ENCODE results near the gene HOXA4. TPM values are rescaled to one million over a fixed set of nuclear protein-coding genes. Genes with fewer than 3 reads are reported as not detected.
A peak's percentile ranks its signal among the peaks of the same experiment; 100 is the strongest.

The HOXA4 gene
- total and polyA plus RNA-seq, 2 experiments from 2014 or later, result not detected

DNA sequence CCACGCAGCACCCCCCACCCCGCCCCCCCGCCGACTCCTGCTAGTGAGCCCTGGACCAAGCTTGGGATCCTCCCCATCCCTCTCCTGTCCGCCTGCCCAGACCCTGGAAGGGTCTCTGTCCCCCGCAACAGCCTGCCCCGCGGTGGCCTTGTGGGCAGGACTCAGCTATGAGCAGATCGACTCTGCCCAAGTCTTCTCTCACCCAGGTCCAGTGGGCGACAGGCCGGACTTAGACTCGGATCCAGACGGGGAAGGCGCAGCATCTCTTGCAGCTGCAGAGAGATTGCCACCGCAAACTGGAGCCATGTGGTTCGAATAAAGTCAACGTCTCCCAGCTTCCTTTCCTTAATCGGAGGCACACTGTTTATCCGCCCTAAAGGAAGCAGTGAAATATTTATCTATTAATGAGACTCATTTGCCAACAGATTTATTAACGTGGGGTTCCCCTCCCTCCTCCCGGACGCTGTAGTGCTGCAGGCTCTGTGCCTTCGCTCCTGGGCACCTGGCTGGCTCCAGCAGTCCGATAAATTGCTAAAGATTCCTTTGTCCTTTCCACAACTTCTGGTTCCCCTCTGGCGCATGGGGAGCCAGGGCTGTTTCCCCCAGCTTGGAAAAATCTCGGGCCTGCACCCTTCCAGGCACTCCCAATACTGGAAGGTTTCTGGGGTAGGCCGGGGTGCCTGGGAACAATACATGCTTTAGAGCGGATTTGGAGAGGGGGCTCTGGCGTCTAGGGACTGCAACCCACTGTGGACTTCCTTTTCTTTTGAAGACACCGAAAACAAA, 26.6 kb upstream of the HOXA4 start:
- ATAC-seq (no peak; the same call in 2 of the 3 replicates), DNase-seq (ENCODE audit: low spot score) (no peak)
- TF ChIP-seq EZH2 (IDR thresholded peaks at IDR 0.05; ENCODE audit: low read depth, unreplicated experiment) (peak; percentile 90), EZH2phosphoT487 (IDR thresholded peaks at IDR 0.05; ENCODE audit: unreplicated experiment) (no peak)
- H3K4me3 Mint-ChIP-seq, result 0 out of 3 replicates have a peak overlapping the region, but pooled peaks have one; percentile 14
- H3K9me3 Mint-ChIP-seq, result peaks cover 12% of the 10 kb centered on the region; the same call in 2 of the 3 replicates
- H3K36me3 Mint-ChIP-seq (ENCODE audit: low read depth), result no peaks in the 10 kb centered on the region; the same call in 2 of the 3 replicates
- H4K20me1 ChIP-seq (replicated peaks; ENCODE audit: insufficient read depth), result peaks cover 45% of the 10 kb centered on the region
- H3K9me2 ChIP-seq (ENCODE audit: insufficient read depth), result no peaks in the 10 kb centered on the region
- peaks cover 100% of the 10 kb centered on the region for H3K27me3 ChIP-seq (ENCODE audit: insufficient read depth)
- no peaks in the 10 kb centered on the region for H3K79me2 ChIP-seq (replicated peaks; ENCODE audit: insufficient read depth)
- peaks cover 99% of the 10 kb centered on the region for H3K27me3 Mint-ChIP-seq (ENCODE audit: insufficient read depth, low read depth, poor library complexity)
- H3K4me3 ChIP-seq, result peak overlapping the region; percentile 56
- H3F3A ChIP-seq (replicated peaks; ENCODE audit: low read depth), result peaks cover 27% of the 10 kb centered on the region
- H3K4me1 Mint-ChIP-seq, result peaks cover 11% of the 10 kb centered on the region
- no peaks in the 10 kb centered on the region for H3K36me3 ChIP-seq (ENCODE audit: insufficient read depth)
- peak overlapping the region; percentile 83 for H3K4me2 ChIP-seq
- H3K27ac ChIP-seq (ENCODE audit: low read depth), result no peak overlapping the region
- no peak overlapping the region for H2AFZ ChIP-seq
- peaks cover 4% of the 10 kb centered on the region; the same call in 1 of the 2 replicates for H3K4me1 ChIP-seq (ENCODE audit: insufficient read depth)
- no peak overlapping the region for H3K27ac Mint-ChIP-seq

DNA sequence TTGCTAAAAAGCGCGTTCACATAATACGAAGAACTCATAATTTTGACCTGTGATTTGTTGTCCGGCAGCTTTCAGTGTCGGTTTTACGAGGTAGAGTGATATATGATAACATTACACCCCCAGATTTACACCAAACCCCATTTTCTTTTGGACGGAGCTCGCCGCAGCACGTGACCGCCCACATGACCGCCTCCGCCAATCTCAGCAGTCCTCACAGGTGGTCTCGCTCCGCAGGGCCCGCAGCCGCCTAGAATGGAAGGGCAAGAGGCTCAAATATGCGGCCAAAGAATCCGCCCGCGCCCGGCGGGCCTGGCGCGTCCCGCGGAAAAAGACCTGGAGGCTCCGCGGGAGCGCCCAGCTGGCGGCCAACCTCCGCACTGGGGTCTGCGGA, 25.9 kb upstream of the HOXA4 start, which contains the start of gene HOXA7:
HOXA7 (minus strand) TSS at position 168 of the 391 bp plus-strand sequence; CDS start at position 38, 130 bp downstream.
- Histone ChIP-seq H4K20me1 (replicated peaks; ENCODE audit: insufficient read depth) (peaks cover 46% of the 10 kb centered on the region), H3K9me2 (ENCODE audit: insufficient read depth) (no peaks in the 10 kb centered on the region), H3K27ac (ENCODE audit: low read depth) (no peak within 1 kb of the TSS), H3K27me3 (ENCODE audit: insufficient read depth) (peaks cover 100% of the 10 kb centered on the region), H3K4me1 (ENCODE audit: insufficient read depth) (peaks cover 4% of the 10 kb centered on the region; the same call in 1 of the 2 replicates), H3K79me2 (replicated peaks; ENCODE audit: insufficient read depth) (no peaks in the 10 kb centered on the region), H3K36me3 (ENCODE audit: insufficient read depth) (no peaks in the 10 kb centered on the region), H3K4me3 (peak within 1 kb of the TSS; percentile 56), H3F3A (replicated peaks; ENCODE audit: low read depth) (peaks cover 29% of the 10 kb centered on the region), H3K4me2 (peak within 1 kb of the TSS; percentile 83), H2AFZ (peak within 1 kb of the TSS; percentile 93)
- no peaks in the 10 kb centered on the region; the same call in 2 of the 3 replicates for H3K36me3 Mint-ChIP-seq (ENCODE audit: low read depth)
- peaks cover 99% of the 10 kb centered on the region for H3K27me3 Mint-ChIP-seq (ENCODE audit: insufficient read depth, low read depth, poor library complexity)
- peak; percentile 84 for DNase-seq (ENCODE audit: low spot score)
- peak; percentile 30 for ATAC-seq
- H3K9me3 Mint-ChIP-seq, result peaks cover 12% of the 10 kb centered on the region; the same call in 2 of the 3 replicates
- peaks cover 14% of the 10 kb centered on the region for H3K4me1 Mint-ChIP-seq
- H3K4me3 Mint-ChIP-seq, result peak within 1 kb of the TSS; percentile 72
- H3K27ac Mint-ChIP-seq, result no peak within 1 kb of the TSS
- TF ChIP-seq ZNF331 (CRISPR knock-in tag; IDR thresholded peaks at IDR 0.05; ENCODE audit: low read depth) (no peak), EZH2 (IDR thresholded peaks at IDR 0.05; ENCODE audit: low read depth, unreplicated experiment) (no peak), ZNF114 (CRISPR knock-in tag; IDR thresholded peaks at IDR 0.05) (no peak), EZH2phosphoT487 (IDR thresholded peaks at IDR 0.05; ENCODE audit: unreplicated experiment) (no peak), REST (IDR thresholded peaks at IDR 0.05; ENCODE audit: unreplicated experiment) (no peak), POLR2AphosphoS5 (IDR thresholded peaks at IDR 0.05; ENCODE audit: low read depth) (no peak), CREB1 (CRISPR knock-in tag; IDR thresholded peaks at IDR 0.05; ENCODE audit: low read depth) (no peak)
- TF ChIP-seq, protein P1, sequence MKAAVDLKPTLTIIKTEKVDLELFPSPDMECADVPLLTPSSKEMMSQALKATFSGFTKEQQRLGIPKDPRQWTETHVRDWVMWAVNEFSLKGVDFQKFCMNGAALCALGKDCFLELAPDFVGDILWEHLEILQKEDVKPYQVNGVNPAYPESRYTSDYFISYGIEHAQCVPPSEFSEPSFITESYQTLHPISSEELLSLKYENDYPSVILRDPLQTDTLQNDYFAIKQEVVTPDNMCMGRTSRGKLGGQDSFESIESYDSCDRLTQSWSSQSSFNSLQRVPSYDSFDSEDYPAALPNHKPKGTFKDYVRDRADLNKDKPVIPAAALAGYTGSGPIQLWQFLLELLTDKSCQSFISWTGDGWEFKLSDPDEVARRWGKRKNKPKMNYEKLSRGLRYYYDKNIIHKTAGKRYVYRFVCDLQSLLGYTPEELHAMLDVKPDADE (IDR thresholded peaks at IDR 0.05), result no peak
- TF ChIP-seq, protein P2, sequence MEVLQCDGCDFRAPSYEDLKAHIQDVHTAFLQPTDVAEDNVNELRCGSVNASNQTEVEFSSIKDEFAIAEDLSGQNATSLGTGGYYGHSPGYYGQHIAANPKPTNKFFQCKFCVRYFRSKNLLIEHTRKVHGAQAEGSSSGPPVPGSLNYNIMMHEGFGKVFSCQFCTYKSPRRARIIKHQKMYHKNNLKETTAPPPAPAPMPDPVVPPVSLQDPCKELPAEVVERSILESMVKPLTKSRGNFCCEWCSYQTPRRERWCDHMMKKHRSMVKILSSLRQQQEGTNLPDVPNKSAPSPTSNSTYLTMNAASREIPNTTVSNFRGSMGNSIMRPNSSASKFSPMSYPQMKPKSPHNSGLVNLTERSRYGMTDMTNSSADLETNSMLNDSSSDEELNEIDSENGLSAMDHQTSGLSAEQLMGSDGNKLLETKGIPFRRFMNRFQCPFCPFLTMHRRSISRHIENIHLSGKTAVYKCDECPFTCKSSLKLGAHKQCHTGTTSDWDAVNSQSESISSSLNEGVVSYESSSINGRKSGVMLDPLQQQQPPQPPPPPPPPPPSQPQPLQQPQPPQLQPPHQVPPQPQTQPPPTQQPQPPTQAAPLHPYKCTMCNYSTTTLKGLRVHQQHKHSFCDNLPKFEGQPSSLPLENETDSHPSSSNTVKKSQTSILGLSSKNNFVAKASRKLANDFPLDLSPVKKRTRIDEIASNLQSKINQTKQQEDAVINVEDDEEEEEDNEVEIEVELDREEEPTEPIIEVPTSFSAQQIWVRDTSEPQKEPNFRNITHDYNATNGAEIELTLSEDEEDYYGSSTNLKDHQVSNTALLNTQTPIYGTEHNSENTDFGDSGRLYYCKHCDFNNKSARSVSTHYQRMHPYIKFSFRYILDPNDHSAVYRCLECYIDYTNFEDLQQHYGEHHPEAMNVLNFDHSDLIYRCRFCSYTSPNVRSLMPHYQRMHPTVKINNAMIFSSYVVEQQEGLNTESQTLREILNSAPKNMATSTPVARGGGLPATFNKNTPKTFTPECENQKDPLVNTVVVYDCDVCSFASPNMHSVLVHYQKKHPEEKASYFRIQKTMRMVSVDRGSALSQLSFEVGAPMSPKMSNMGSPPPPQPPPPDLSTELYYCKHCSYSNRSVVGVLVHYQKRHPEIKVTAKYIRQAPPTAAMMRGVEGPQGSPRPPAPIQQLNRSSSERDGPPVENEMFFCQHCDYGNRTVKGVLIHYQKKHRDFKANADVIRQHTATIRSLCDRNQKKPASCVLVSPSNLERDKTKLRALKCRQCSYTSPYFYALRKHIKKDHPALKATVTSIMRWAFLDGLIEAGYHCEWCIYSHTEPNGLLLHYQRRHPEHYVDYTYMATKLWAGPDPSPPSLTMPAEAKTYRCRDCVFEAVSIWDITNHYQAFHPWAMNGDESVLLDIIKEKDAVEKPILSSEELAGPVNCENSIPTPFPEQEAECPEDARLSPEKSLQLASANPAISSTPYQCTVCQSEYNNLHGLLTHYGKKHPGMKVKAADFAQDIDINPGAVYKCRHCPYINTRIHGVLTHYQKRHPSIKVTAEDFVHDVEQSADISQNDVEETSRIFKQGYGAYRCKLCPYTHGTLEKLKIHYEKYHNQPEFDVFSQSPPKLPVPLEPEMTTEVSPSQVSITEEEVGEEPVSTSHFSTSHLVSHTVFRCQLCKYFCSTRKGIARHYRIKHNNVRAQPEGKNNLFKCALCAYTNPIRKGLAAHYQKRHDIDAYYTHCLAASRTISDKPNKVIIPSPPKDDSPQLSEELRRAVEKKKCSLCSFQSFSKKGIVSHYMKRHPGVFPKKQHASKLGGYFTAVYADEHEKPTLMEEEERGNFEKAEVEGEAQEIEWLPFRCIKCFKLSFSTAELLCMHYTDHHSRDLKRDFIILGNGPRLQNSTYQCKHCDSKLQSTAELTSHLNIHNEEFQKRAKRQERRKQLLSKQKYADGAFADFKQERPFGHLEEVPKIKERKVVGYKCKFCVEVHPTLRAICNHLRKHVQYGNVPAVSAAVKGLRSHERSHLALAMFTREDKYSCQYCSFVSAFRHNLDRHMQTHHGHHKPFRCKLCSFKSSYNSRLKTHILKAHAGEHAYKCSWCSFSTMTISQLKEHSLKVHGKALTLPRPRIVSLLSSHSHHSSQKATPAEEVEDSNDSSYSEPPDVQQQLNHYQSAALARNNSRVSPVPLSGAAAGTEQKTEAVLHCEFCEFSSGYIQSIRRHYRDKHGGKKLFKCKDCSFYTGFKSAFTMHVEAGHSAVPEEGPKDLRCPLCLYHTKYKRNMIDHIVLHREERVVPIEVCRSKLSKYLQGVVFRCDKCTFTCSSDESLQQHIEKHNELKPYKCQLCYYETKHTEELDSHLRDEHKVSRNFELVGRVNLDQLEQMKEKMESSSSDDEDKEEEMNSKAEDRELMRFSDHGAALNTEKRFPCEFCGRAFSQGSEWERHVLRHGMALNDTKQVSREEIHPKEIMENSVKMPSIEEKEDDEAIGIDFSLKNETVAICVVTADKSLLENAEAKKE (CRISPR knock-in tag; IDR thresholded peaks at IDR 0.05), result no peak

Measured in GM23338 (cell line).